Measurements from ENCODE around the gene GNAI2.

The GNAI2 gene

DNA sequence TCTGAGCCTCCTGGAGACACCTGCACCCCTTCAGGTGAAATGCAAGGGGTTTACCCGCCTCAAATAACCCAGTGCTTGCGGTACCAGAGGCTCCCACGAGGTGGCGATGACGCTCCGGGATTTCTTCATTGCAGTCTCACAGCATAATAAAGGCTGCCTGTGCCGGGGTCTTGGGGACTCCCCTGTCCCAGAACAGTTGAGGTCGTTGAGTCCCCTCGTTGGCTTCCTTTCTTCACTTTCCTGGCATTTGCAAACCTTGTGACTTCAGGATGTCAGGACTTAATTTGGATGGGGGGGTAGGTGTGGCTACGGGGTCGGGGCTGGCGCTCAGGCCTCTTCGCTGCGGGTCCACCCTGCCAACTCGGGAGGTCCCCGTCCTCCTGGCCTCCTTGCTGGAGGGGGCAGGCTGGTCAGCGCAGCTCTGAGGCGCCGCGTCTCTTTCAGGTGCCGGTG, 43.3 kb upstream of the GNAI2 start:
- TF ChIP-seq, protein P1, sequence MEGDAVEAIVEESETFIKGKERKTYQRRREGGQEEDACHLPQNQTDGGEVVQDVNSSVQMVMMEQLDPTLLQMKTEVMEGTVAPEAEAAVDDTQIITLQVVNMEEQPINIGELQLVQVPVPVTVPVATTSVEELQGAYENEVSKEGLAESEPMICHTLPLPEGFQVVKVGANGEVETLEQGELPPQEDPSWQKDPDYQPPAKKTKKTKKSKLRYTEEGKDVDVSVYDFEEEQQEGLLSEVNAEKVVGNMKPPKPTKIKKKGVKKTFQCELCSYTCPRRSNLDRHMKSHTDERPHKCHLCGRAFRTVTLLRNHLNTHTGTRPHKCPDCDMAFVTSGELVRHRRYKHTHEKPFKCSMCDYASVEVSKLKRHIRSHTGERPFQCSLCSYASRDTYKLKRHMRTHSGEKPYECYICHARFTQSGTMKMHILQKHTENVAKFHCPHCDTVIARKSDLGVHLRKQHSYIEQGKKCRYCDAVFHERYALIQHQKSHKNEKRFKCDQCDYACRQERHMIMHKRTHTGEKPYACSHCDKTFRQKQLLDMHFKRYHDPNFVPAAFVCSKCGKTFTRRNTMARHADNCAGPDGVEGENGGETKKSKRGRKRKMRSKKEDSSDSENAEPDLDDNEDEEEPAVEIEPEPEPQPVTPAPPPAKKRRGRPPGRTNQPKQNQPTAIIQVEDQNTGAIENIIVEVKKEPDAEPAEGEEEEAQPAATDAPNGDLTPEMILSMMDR (IDR thresholded peaks at IDR 0.05; ENCODE audit: borderline replicate concordance, insufficient read depth, low read depth, low read length), result peak; percentile 87
- H3K4me3 ChIP-seq (ENCODE audit: low read depth, low read length), result no peak overlapping the region

DNA sequence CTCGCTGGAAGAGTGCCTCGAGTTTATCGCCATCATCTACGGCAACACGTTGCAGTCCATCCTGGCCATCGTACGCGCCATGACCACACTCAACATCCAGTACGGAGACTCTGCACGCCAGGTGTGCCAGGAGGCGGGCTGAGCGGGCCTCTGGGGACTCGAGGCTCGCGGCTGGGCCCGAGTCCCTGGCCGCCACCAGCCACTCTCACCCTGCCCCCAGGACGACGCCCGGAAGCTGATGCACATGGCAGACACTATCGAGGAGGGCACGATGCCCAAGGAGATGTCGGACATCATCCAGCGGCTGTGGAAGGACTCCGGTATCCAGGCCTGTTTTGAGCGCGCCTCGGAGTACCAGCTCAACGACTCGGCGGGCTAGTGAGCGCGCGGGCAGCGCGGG, 42.7 kb upstream of the GNAI2 start:
- no peak overlapping the region for H3K4me3 ChIP-seq (ENCODE audit: low read depth, low read length)
- TF ChIP-seq, protein P1 (IDR thresholded peaks at IDR 0.05; ENCODE audit: borderline replicate concordance, insufficient read depth, low read depth, low read length), result no peak

DNA sequence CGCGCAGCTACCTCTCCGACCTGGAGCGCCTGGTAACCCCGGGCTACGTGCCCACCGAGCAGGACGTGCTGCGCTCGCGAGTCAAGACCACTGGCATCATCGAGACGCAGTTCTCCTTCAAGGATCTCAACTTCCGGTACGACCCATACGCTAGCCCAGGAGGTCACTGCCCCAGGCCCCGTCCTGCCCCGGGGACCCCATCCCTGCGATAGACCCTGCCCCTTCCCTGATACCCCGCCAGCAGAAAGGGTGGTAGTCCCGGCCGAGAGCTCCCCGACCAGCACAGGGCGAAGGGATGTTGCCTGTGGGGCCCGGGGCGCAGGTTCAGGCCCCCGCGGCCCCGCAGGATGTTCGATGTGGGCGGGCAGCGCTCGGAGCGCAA, 42.3 kb upstream of the GNAI2 start:
- TF ChIP-seq, protein P1 (IDR thresholded peaks at IDR 0.05; ENCODE audit: borderline replicate concordance, insufficient read depth, low read depth, low read length), result no peak
- no peak overlapping the region for H3K4me3 ChIP-seq (ENCODE audit: low read depth, low read length)

DNA sequence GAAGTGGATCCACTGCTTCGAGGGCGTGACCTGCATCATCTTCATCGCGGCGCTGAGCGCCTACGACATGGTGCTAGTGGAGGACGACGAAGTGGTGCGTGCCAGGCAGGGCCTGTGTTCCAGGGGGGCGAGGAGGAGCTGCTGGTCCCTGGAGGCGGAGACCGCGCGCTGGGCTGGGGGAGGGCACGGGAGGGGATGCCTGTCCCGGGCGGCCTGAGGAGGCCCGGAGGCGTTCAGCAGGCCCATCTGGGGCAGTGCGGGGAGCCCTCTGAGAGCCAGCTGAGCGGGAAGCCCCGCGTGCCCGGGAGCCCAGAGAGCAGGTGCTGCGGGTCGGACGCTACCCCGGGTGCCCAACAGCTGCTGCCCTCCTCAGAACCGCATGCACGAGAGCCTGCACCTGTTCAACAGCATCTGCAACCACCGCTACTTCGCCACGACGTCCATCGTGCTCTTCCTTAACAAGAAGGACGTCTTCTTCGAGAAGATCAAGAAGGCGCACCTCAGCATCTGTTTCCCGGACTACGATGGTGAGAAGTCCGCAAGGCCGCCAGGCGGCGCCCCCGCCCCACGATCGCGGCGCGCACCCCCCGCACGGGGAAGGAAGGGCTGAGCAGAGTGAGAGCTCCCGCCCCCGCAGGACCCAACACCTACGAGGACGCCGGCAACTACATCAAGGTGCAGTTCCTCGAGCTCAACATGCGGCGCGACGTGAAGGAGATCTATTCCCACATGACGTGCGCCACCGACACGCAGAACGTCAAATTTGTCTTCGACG, 41.7 kb upstream of the GNAI2 start:
- TF ChIP-seq, protein P1 (IDR thresholded peaks at IDR 0.05; ENCODE audit: borderline replicate concordance, insufficient read depth, low read depth, low read length), result peak; percentile 84
- no peak overlapping the region for H3K4me3 ChIP-seq (ENCODE audit: low read depth, low read length)

DNA sequence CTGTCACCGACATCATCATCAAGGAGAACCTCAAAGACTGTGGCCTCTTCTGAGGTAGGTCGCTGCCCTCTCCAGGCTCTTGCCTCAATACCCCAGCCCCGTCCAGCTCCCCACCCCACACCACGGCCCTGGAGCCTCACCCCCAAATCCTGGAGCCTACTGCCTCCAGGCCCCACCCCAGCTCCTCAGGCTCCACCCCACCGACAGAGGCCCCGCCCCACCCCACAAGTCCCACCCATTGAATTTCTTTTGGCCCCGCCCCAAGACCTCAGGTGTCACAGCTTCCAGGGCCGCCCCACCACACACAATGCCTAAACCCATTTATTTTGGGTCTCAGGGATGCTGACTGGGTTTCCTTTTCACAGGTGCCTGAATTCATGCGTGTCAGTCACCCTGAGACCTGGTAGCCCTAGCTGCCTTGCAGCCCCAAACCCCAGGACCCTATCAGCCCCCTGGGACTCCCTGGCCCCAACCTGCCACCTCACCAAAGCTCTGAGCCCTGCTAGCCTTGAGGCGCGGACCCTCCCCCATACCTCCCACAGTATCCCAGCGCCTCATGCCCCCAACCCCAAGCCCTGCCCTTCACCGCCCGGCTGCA, 41.0 kb upstream of the GNAI2 start:
- H3K4me3 ChIP-seq (ENCODE audit: low read depth, low read length), result no peak overlapping the region
- TF ChIP-seq, protein P1 (IDR thresholded peaks at IDR 0.05; ENCODE audit: borderline replicate concordance, insufficient read depth, low read depth, low read length), result no peak

DNA sequence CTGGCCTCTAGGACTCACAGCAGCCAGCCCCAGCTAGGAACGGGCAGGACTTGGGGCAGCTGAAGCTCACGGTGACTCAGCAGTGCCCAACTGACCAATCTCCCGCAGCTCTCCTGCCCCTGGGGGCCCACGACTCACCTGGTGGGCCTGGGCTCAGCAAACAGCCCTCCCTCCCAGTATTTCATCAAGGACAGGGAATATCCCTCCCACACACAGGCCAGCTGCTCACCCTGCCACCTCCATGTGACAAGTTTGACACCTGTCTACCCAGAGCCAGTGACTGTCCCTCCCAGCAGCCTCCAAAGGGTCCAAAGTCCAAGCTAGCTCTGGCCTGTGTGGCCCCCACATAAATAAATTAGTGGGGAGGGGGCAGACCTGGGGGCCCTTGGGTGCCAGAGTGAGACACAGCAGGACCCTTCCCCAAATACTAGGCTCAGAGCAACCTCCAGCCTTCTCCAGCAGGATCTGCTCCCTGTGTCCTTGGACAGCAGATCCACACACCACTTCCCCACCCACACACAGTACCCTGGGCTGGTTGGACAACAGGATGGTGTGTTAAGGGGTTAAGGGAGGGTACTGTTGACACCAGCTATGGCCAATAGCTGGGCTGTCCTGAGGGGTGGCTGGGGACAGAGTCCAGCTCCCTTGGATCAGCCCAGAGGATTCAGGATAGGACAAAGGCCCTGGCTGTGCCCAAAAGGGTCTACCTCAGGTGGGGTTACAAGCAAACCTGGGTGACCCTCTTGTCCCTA, 40.3 kb upstream of the GNAI2 start:
- no peak overlapping the region for H3K4me3 ChIP-seq (ENCODE audit: low read depth, low read length)
- TF ChIP-seq, protein P1 (IDR thresholded peaks at IDR 0.05; ENCODE audit: borderline replicate concordance, insufficient read depth, low read depth, low read length), result no peak

All from GM12875 (cell line).